GM19240 (cell line): ENCODE data around the gene SLC25A34.

Source experiments
- DNase-seq: peaks from one replicate; pipeline ENCODE4 v3.0.0; 2011; ENCODE audit warnings: low spot score; ENCODE audit not compliant: insufficient read length

Gene SLC25A34

GRCh38 chr1:15733218-15733725 lies 2.8 kb upstream of the SLC25A34 start:
- DNase-seq: no peak

GRCh38 chr1:15733726-15734226 lies 2.3 kb upstream of the SLC25A34 start:
- DNase-seq: no peak

GRCh38 chr1:15734296-15734695 lies 1.8 kb upstream of the SLC25A34 start:
- DNase-seq: no peak

- DNase-seq: no peak
Measured at GRCh38 chr1:15734901-15735300, 1.2 kb upstream of the SLC25A34 start.

- no peak for DNase-seq
Measured at GRCh38 chr1:15735304-15736037, 587 bp upstream of the SLC25A34 start.

GRCh38 chr1:15736892-15737261 lies 819 bp downstream of the SLC25A34 start:
- DNase-seq: no peak

- no peak for DNase-seq
Measured at GRCh38 chr1:15737324-15738319, 1.6 kb downstream of the SLC25A34 start.

- DNase-seq: no peak
Measured at GRCh38 chr1:15738416-15739113, 2.5 kb downstream of the SLC25A34 start.

GRCh38 chr1:15739259-15739658 lies 3.2 kb downstream of the SLC25A34 start:
- DNase-seq: no peak

- no peak for DNase-seq
Measured at GRCh38 chr1:15739745-15740144, 3.7 kb downstream of the SLC25A34 start.

GRCh38 chr1:15740924-15741850 lies 5.1 kb downstream of the SLC25A34 start:
- peak; percentile 94 for DNase-seq

GRCh38 chr1:15742339-15742801 lies 6.3 kb downstream of the SLC25A34 start, which contains the start of gene TMEM82:
TSS of gene TMEM82 (plus strand) at chr1:15742499. CDS start at chr1:15742560, 61 bp downstream.
- no peak for DNase-seq

- DNase-seq: no peak
Measured at GRCh38 chr1:15744122-15744679, 8.1 kb downstream of the SLC25A34 start.

GRCh38 chr1:15747378-15747777 lies 11.3 kb downstream of the SLC25A34 start:
- DNase-seq: no peak

GRCh38 chr1:15748264-15748663 lies 12.2 kb downstream of the SLC25A34 start:
- no peak for DNase-seq

GRCh38 chr1:15748690-15749398 lies 12.8 kb downstream of the SLC25A34 start:
- no peak for DNase-seq

- DNase-seq: no peak
Measured at GRCh38 chr1:15749399-15750291, 13.6 kb downstream of the SLC25A34 start.

- DNase-seq: no peak
Measured at GRCh38 chr1:15750924-15751323, 14.9 kb downstream of the SLC25A34 start.
